HG03558 (cell line): ENCODE measurements around the gene OSBPL6.

ENCODE experiments used
- ATAC-seq: cut with Tn5 transposase; IDR thresholded peaks from one replicate; pipeline ENCODE4 v1.9.1; 2021; ENCODE audit warnings: moderate number of reproducible peaks; ENCODE audit not compliant: unreplicated experiment; ENCODE audit errors: extremely low read depth

OSBPL6 gene

GRCh38 chr2:178233428-178233827 lies 39.1 kb downstream of the OSBPL6 start:
- ATAC-seq, result no peak

- no peak for ATAC-seq
Measured at GRCh38 chr2:178234648-178235047, 40.3 kb downstream of the OSBPL6 start.

GRCh38 chr2:178237488-178238153 lies 43.3 kb downstream of the OSBPL6 start:
- no peak for ATAC-seq

- ATAC-seq, result no peak
Measured at GRCh38 chr2:178238154-178238521, 43.8 kb downstream of the OSBPL6 start.

- no peak for ATAC-seq
Measured at GRCh38 chr2:178238750-178239149, 44.4 kb downstream of the OSBPL6 start.

- no peak for ATAC-seq
Measured at GRCh38 chr2:178241844-178242551, 47.7 kb downstream of the OSBPL6 start.

- ATAC-seq, result no peak
Measured at GRCh38 chr2:178242552-178242883, 48.2 kb downstream of the OSBPL6 start.

GRCh38 chr2:178243961-178244360 lies 49.6 kb downstream of the OSBPL6 start:
- no peak for ATAC-seq

GRCh38 chr2:178244777-178245176 lies 50.5 kb downstream of the OSBPL6 start:
- ATAC-seq, result no peak

GRCh38 chr2:178246696-178247095 lies 52.4 kb downstream of the OSBPL6 start:
- ATAC-seq, result no peak

GRCh38 chr2:178247250-178247649 lies 52.9 kb downstream of the OSBPL6 start:
- no peak for ATAC-seq

- ATAC-seq, result no peak
Measured at GRCh38 chr2:178250429-178250828, 56.1 kb downstream of the OSBPL6 start.

- ATAC-seq, result no peak
Measured at GRCh38 chr2:178251151-178251955, 57.0 kb downstream of the OSBPL6 start.

- no peak for ATAC-seq
Measured at GRCh38 chr2:178256382-178257042, 62.2 kb downstream of the OSBPL6 start.

- no peak for ATAC-seq
Measured at GRCh38 chr2:178257127-178257526, 62.8 kb downstream of the OSBPL6 start.

- ATAC-seq, result no peak
Measured at GRCh38 chr2:178258916-178259315, 64.6 kb downstream of the OSBPL6 start.

- ATAC-seq, result no peak
Measured at GRCh38 chr2:178263159-178263860, 69.0 kb downstream of the OSBPL6 start.

GRCh38 chr2:178264211-178264610 lies 69.9 kb downstream of the OSBPL6 start:
- no peak for ATAC-seq

GRCh38 chr2:178265851-178266250 lies 71.5 kb downstream of the OSBPL6 start:
- ATAC-seq, result no peak

- no peak for ATAC-seq
Measured at GRCh38 chr2:178266445-178266844, 72.1 kb downstream of the OSBPL6 start.
